Measurements from ENCODE around the gene FSTL4. TPM values are rescaled to one million over a fixed set of nuclear protein-coding genes. Genes with fewer than 3 reads are reported as not detected.

Gene FSTL4
- total RNA-seq, 4 donors from 2014 or later, result 5.1 to 8.3 (median 6.0) TPM

DNA sequence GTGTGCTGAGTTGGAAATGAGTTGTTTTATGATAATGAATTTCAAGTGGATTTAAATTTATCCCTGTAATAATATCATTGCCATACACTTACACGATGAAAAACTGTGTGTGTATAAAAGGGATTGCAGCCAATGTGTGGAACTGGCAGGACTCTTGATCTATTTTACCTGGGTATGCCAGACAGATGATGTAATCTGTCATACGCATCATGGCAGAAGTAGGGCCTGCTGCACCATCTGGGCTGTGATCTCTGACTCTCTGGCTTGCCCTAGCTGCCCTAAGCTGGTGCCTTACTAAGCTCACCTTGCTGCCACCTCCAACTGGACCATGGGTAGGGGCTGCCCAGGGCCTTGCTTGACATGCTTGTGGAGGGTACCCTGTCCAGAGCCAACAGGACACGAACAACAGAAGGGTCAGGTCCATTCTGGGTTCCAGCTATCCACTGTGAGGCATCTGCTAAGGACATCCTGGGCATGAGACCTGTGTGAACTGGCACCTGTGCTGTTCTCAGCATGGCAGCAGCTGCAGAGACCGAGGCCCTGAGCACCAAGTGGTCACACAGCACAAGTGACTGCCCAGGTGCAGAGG, 184.2 kb downstream of the FSTL4 start:
- DNase-seq (ENCODE audit: low spot score in 2 of 2), result peak in 1 of 2 donors; percentile 42
- intact Hi-C loops (cut with DNase I; ENCODE audit: low total_unique reads), result loop anchor here (10.0 kb wide), 1 partner anchor 447 kb away; no protein-coding TSS in a partner anchor

DNA sequence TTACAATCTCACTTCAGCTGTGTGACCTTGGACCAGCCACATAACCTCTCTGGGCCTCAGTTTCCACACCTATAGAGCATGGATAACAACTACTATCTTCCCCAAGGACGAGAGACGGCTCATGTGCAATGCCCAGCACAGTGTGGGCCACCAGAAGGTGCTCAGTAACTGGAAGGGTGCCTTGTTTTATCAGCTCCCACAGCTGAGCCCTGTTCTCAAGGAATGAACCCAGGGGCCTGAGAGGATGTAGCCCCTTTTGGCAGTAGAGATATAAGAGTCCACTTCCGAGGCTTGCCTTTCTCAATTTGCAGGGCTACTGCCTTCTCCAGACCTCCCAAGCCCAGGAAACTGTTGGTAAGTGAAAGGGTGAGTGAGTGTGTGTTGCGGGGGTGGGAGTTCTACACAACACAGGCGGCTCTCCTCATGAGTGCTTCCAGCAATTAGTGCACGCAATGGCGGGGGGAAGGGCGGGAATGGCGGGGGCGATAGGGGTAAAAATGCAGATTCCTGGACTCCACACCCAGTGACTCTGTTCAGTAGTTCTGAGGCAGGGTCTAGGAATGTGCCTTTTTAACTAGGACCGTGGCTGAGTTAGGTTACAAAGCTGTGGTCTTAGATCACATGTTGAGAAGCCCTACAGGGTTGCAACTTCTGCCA, 185.1 kb downstream of the FSTL4 start:
- peak in 1 of 2 donors; percentile 42 for DNase-seq (ENCODE audit: low spot score in 2 of 2)
- intact Hi-C loops (cut with DNase I; ENCODE audit: low total_unique reads), result loop anchor here (10.0 kb wide), 1 partner anchor 448 kb away; no protein-coding TSS in a partner anchor
- 78 to 90% methylated on average over 11 of the region's 11 CpGs for WGBS, 2 donors

More for the DNA sequence above, 184.2 kb downstream of the FSTL4 start:
- WGBS, 2 donors, result 70 to 78% methylated on average over 4 of the region's 4 CpGs
- no peak for TF ChIP-seq POLR2A (IDR thresholded peaks at IDR 0.05)
- TF ChIP-seq, protein P1, sequence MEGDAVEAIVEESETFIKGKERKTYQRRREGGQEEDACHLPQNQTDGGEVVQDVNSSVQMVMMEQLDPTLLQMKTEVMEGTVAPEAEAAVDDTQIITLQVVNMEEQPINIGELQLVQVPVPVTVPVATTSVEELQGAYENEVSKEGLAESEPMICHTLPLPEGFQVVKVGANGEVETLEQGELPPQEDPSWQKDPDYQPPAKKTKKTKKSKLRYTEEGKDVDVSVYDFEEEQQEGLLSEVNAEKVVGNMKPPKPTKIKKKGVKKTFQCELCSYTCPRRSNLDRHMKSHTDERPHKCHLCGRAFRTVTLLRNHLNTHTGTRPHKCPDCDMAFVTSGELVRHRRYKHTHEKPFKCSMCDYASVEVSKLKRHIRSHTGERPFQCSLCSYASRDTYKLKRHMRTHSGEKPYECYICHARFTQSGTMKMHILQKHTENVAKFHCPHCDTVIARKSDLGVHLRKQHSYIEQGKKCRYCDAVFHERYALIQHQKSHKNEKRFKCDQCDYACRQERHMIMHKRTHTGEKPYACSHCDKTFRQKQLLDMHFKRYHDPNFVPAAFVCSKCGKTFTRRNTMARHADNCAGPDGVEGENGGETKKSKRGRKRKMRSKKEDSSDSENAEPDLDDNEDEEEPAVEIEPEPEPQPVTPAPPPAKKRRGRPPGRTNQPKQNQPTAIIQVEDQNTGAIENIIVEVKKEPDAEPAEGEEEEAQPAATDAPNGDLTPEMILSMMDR (IDR thresholded peaks at IDR 0.05), result no peak
- H3K4me3 ChIP-seq (ENCODE audit: low read depth, poor library complexity, severe bottlenecking), result no peak overlapping the region

GRCh38 chr5:133426264-133426663, 186.1 kb downstream of the FSTL4 start:
- DNase-seq (ENCODE audit: low spot score in 2 of 2), result peak in 1 of 2 donors; percentile 57
- H3K4me3 ChIP-seq (ENCODE audit: low read depth, poor library complexity, severe bottlenecking), result no peak overlapping the region
- WGBS, 2 donors, result 84 to 85% methylated on average over 8 to 9 of the region's 9 CpGs
- TF ChIP-seq, protein P1 (IDR thresholded peaks at IDR 0.05), result no peak
- TF ChIP-seq POLR2A (IDR thresholded peaks at IDR 0.05), result no peak
- intact Hi-C loops (cut with DNase I; ENCODE audit: low total_unique reads), result loop anchor here (10.0 kb wide), 1 partner anchor 449 kb away; no protein-coding TSS in a partner anchor

More for the DNA sequence above, 185.1 kb downstream of the FSTL4 start:
- no peak for TF ChIP-seq POLR2A (IDR thresholded peaks at IDR 0.05)
- TF ChIP-seq, protein P1 (IDR thresholded peaks at IDR 0.05), result no peak
- no peak overlapping the region for H3K4me3 ChIP-seq (ENCODE audit: low read depth, poor library complexity, severe bottlenecking)

GRCh38 chr5:133425764-133426163, 186.6 kb downstream of the FSTL4 start:
- intact Hi-C loops (cut with DNase I; ENCODE audit: low total_unique reads), result loop anchor here (10.0 kb wide), 1 partner anchor 449 kb away; no protein-coding TSS in a partner anchor
- TF ChIP-seq POLR2A (IDR thresholded peaks at IDR 0.05), result no peak
- TF ChIP-seq, protein P1 (IDR thresholded peaks at IDR 0.05), result no peak
- 93% methylated on average over 4 of the region's 4 CpGs for WGBS, 2 donors
- peak in 1 of 2 donors; percentile 50 for DNase-seq (ENCODE audit: low spot score in 2 of 2)
- H3K4me3 ChIP-seq (ENCODE audit: low read depth, poor library complexity, severe bottlenecking), result no peak overlapping the region

DNA sequence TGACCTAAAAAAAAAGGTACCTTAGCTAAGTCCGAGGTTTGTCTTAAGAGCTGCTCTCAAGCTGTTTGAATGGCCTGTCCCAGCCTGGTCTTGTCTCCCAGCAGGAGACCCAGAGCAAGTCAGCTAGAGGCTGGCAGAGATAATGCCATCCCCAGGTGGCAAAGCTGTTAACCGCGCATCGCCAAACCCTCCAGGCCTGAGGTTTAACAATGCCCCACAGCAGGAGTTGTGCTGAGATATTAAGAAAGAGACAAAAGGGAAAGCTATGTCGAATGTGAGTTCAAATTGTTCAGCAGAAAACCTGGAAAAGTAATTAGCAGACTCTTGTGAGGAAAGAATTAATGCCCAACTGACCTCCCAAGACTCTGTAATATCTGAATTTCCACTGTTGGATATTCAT, 187.1 kb downstream of the FSTL4 start:
- peak in 1 of 2 donors; percentile 42 for DNase-seq (ENCODE audit: low spot score in 2 of 2)
- intact Hi-C loops (cut with DNase I; ENCODE audit: low total_unique reads), result loop anchor here (10.0 kb wide), 1 partner anchor 450 kb away; no protein-coding TSS in a partner anchor
- TF ChIP-seq, protein P1 (IDR thresholded peaks at IDR 0.05), result no peak
- no peak for TF ChIP-seq POLR2A (IDR thresholded peaks at IDR 0.05)
- H3K4me3 ChIP-seq (ENCODE audit: low read depth, poor library complexity, severe bottlenecking), result no peak overlapping the region
- WGBS, 2 donors, result 82 to 88% methylated on average over 5 of the region's 5 CpGs

All from lower leg skin (tissue), 4 donors.